Nephron progenitor cell (in vitro differentiated cells): Measurements from ENCODE around the gene TMUB2.
A peak's percentile ranks its signal among the peaks of the same experiment; 100 is the strongest.

Experiments
- DNase-seq: peaks from one replicate; pipeline ENCODE4 v3.0.0; 2021
- H3K27ac Mint-ChIP-seq: 2 replicates; pipeline ENCODE4 v1.8.0; 2021; ENCODE audit warnings: mild to moderate bottlenecking, moderate library complexity, mixed read lengths
- H3K27me3 Mint-ChIP-seq: 2 replicates; pipeline ENCODE4 v1.8.0; 2021; ENCODE audit warnings: mild to moderate bottlenecking, low read depth, mixed read lengths; ENCODE audit not compliant: poor library complexity
- H3K36me3 Mint-ChIP-seq: 2 replicates; pipeline ENCODE4 v1.8.0; 2021; ENCODE audit warnings: low read depth, mixed read lengths
- H3K4me1 Mint-ChIP-seq: 2 replicates; pipeline ENCODE4 v1.8.0; 2021; ENCODE audit warnings: mixed read lengths
- H3K4me3 Mint-ChIP-seq: 2 replicates; pipeline ENCODE4 v1.8.0; 2021; ENCODE audit warnings: mild to moderate bottlenecking, moderate library complexity, mixed read lengths
- H3K9me3 Mint-ChIP-seq: 2 replicates; pipeline ENCODE4 v1.8.0; 2021; ENCODE audit warnings: mild to moderate bottlenecking, moderate library complexity, mixed read lengths
- TF ChIP-seq, protein P1 (sequence below): fragments of 200-600 bp; sonication (generic); IDR thresholded peaks from 2 replicates; pipeline ENCODE4 v1.5.0; 2021; ENCODE audit warnings: antibody characterized with exemption

TMUB2 gene

GRCh38 chr17:44218344-44219107 is 31.8 kb downstream of the TMUB2 start:
- H3K4me1 Mint-ChIP-seq = peaks cover 50% of the 10 kb centered on the region
- H3K27me3 Mint-ChIP-seq = no peaks in the 10 kb centered on the region
- TF ChIP-seq, protein P1, sequence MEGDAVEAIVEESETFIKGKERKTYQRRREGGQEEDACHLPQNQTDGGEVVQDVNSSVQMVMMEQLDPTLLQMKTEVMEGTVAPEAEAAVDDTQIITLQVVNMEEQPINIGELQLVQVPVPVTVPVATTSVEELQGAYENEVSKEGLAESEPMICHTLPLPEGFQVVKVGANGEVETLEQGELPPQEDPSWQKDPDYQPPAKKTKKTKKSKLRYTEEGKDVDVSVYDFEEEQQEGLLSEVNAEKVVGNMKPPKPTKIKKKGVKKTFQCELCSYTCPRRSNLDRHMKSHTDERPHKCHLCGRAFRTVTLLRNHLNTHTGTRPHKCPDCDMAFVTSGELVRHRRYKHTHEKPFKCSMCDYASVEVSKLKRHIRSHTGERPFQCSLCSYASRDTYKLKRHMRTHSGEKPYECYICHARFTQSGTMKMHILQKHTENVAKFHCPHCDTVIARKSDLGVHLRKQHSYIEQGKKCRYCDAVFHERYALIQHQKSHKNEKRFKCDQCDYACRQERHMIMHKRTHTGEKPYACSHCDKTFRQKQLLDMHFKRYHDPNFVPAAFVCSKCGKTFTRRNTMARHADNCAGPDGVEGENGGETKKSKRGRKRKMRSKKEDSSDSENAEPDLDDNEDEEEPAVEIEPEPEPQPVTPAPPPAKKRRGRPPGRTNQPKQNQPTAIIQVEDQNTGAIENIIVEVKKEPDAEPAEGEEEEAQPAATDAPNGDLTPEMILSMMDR = peak; percentile 47
- H3K9me3 Mint-ChIP-seq = no peaks in the 10 kb centered on the region
- H3K4me3 Mint-ChIP-seq = peak overlapping the region; percentile 77
- H3K27ac Mint-ChIP-seq = no peak overlapping the region
- H3K36me3 Mint-ChIP-seq = peaks cover 33% of the 10 kb centered on the region
- peak; percentile 84 for DNase-seq

- peak; percentile 78 for DNase-seq
- TF ChIP-seq, protein P1 = no peak
- Mint-ChIP-seq H3K4me3 (no peak overlapping the region), H3K4me1 (peaks cover 48% of the 10 kb centered on the region), H3K9me3 (no peaks in the 10 kb centered on the region), H3K27ac (no peak overlapping the region), H3K36me3 (peaks cover 29% of the 10 kb centered on the region), H3K27me3 (no peaks in the 10 kb centered on the region)
These were observed 32.4 kb downstream of the TMUB2 start for GRCh38 chr17:44219108-44219615.

DNA sequence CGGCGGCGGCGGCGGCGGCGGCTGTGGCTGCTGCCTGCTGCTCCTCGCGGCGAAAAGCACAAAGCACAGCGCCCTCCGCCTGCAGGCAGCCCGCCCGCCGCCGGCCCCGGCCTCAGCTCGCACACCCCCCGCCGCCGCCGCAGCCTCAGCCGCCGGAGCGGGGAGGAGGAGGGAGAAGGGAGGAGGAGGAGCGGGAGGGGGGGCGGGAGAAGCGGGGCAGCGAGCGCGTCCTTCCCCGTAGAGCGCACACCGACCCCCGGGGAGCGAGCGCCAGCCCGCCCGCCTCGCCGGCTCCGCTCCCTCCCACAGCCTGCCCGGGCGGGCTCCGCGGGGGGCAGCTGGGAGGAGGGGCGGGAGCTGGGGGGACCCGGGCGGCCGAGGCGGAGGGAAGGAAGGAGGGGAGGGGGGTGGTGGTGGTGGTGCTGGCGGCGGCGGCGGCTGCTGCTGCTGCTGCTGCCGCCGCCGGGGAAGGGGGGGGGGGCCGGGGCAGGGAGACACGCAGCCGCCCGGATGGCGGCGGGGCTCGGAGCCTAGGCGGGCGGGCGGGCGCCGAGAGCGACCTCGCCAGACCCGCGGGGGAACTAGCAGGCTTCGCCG is 32.9 kb downstream of the TMUB2 start, which contains the start of gene UBTF:
UBTF (minus strand) TSS at position 60 of the 597 bp plus-strand sequence. CDS start 1,446 bp downstream, outside the sequence.
- peaks cover 45% of the 10 kb centered on the region for H3K4me1 Mint-ChIP-seq
- peak within 1 kb of the TSS; percentile 93 for H3K4me3 Mint-ChIP-seq
- TF ChIP-seq, protein P1 = no peak
- peak within 1 kb of the TSS; percentile 97 for H3K27ac Mint-ChIP-seq
- H3K9me3 Mint-ChIP-seq = no peaks in the 10 kb centered on the region
- H3K27me3 Mint-ChIP-seq = no peaks in the 10 kb centered on the region
- DNase-seq = peak; percentile 78
- peaks cover 24% of the 10 kb centered on the region for H3K36me3 Mint-ChIP-seq

- H3K27ac Mint-ChIP-seq = peak overlapping the region; percentile 97
- H3K9me3 Mint-ChIP-seq = no peaks in the 10 kb centered on the region
- H3K36me3 Mint-ChIP-seq = peaks cover 17% of the 10 kb centered on the region
- H3K27me3 Mint-ChIP-seq = no peaks in the 10 kb centered on the region
- peaks cover 40% of the 10 kb centered on the region for H3K4me1 Mint-ChIP-seq
- peak; percentile 51 for DNase-seq
- TF ChIP-seq, protein P1 = no peak
- H3K4me3 Mint-ChIP-seq = peak overlapping the region; percentile 93
These were observed 33.7 kb downstream of the TMUB2 start for GRCh38 chr17:44220213-44221083.

- Mint-ChIP-seq H3K27me3 (peaks cover 7% of the 10 kb centered on the region), H3K9me3 (no peaks in the 10 kb centered on the region), H3K27ac (peak overlapping the region; percentile 97), H3K36me3 (peaks cover 8% of the 10 kb centered on the region), H3K4me1 (peaks cover 40% of the 10 kb centered on the region), H3K4me3 (peak overlapping the region; percentile 87)
- peak; percentile 76 for DNase-seq
- TF ChIP-seq, protein P1 = no peak
These were observed 34.5 kb downstream of the TMUB2 start for GRCh38 chr17:44221084-44221861.
